Activated CD4-positive, alpha-beta T cell treated with anti-CD3 and anti-CD28 coated beads for 48 hours (primary cell): ENCODE data around the gene GALR1.
"Not testable (repeated sequence)": the region's sequence is repeated elsewhere in the genome, so short reads cannot be mapped to it uniquely, and the experiment has no call there.

Experiments
- DNase-seq: peaks from one replicate; pipeline ENCODE4 v3.0.0-alpha.2; 2020

The GALR1 gene

DNA sequence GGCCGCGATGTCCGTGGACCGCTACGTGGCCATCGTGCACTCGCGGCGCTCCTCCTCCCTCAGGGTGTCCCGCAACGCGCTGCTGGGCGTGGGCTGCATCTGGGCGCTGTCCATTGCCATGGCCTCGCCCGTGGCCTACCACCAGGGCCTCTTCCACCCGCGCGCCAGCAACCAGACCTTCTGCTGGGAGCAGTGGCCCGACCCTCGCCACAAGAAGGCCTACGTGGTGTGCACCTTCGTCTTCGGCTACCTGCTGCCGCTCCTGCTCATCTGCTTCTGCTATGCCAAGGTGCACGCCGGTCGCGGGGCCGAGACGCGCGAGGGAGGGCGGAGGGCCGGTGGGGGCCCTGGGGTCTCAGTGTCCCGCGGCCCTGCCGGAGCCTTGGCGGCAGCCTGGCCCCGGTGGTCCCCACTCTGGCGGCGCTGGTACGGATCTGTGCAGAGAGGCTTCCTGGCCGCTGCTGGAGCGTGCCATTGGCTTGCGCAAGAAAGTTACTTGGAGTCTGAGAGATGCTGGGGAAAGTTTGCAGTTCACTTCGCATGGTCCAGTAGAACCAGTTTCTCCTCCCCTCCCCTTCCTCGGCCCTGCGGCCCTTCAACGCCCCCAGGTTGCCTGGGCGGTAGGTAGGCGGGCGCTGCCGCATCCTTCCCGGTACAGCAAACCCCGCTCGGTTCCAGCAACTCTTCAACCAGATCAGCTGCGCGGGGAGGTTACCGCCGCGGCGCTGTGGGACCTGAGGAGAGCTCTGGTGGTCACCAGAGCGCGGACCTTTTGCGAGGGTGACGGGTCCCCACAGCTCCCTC is 1.5 kb downstream of the GALR1 start:
- peak; percentile 5 for DNase-seq

DNA sequence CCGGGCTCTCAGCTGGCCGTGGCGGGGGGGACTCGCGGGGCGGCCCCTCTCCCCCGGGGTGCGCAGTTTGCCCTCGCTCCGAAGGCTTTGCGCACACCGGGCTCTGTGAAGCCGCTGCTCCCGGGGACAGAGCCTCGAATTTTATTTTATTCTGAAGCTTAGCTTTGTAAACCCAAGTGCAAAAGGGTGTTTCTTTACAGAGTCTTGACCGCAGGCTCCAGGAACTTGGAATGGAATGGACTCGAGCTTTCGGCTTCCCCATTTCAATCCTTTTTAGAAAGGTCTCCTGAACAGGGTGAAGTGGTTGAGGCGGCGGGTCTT is 2.0 kb downstream of the GALR1 start:
- no peak for DNase-seq

DNA sequence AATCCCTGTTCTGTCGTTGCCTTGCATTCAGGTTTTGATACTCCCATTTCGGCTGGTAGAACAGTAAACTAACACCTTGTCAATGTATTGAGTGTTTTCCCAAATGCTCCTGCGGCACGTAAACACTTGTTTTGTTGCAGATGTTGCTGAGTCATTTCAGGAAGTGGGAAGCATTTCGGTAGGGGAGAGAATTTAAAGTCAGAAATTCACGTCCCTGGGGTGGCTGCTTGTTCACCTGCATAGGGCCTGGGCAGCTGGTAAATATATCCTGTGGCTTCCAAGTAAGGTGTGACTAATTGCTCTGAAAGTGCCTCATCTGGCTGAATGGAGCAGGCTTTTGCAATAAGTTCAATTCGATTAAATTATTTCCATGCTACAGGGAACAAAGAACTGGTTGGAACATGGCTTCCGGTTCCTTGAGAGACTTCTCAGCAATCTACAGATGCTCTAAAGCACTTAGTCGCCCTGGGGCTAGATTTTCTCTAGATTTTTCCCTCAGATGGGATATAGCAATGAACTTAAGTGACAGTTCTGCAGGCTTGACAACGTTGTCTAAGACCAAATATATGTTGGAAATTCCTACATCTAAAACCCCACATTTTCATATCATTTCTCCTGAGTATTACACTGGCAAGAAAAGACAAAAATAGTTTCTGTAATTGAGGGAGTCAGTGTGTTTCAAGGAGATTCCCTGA is 5.2 kb downstream of the GALR1 start:
- no peak for DNase-seq

DNA sequence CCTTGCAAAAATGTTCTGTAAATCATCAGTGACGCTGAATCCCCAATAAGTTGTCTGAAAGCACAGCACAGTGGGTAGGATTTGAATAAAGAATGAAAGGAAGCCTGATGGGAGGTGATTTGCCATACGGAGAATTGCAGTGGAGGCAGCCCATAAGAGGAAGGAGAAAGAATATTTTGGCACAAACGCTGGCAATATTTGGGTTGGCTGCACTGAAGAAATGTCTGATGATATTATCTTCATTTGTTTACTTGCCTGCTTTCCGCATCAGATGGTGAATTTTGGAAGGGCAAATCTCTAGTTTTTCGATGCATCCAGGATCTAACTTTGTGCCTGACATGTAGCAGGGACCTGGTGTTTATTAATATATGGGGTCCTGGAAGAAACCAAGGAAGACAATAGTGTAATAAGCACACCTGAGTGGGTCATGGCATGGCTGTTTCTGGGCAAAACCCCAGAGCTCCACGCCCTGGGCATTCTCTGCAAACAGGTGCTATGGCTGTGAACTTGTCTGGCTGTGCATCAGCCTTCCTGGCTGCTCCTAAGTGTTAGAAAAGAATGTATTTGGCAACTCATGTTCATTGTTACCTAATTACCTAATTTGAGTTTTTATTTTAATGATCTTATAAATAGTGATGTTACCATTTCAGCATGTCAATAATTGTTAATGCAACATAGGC is 5.9 kb downstream of the GALR1 start:
- DNase-seq = no peak

DNA sequence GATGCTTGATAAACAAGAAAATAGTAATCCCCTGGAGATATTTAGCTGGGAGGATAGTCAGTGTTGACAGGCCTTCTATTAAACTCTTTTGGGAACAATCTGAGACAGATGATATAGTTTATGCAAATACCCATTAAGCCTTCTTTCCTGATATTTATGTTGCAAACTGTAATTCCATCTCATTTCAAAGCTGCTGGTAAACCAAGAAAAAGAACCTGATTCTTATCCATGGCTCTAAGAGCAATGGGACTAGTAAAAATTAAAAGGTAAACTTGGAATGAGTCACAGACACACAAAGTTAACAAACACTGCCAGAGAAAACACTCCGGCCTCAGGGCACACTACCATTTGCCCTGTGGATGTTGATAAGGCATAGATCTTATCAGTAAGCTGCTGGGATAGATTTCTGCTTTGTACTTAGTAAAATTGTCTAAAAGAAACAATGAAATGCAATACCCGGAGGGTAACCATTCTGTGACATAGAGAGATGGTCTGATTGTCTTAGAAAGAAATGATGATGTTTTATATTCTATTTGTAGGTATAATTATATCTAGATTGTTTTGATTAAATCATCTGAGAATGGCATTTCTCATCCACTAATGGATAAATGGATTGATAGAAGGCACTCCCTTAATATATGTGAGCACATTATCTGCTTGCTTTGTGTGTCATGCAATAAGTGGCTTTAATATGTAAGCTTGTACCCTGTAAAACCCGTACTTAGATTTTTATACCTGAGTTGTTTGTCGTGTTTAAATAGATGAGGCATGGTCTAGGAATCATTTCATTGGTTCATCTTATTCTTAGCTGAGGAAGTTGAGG is 13.2 kb downstream of the GALR1 start:
- no peak for DNase-seq

DNA sequence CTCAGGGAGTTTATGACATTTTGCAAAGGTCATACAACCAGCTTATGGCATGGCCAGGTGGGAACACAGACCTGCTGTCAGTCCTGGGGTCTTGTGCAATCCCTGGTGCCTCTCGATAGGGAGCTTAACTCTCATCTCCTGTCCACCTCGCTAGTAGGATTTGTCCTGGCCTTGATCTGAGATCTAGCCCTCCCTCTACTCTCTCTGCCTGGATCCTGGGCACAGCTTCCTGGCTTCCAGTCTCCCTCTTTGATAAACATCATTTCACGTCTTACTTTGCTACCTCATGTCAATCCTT is 13.8 kb downstream of the GALR1 start:
- DNase-seq = no peak

DNA sequence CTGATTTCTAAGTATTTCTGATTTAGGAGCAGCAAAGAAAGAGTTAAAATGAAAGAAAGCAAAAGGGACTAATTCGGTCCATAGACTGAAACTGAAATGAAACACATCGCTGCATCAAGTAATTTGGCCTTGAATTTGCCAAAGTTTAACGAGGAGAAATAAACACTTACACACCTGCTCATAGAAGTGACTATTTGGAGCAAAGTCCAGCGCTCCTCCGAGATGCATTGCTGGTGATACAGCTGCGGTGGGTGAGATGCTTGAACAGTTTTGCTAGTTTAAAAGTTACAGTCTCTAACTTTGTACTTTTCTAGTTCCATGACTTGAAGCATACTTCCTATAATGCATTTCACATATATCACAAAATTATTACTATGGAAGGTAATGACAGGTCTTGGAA is 18.3 kb downstream of the GALR1 start:
- no peak for DNase-seq

DNA sequence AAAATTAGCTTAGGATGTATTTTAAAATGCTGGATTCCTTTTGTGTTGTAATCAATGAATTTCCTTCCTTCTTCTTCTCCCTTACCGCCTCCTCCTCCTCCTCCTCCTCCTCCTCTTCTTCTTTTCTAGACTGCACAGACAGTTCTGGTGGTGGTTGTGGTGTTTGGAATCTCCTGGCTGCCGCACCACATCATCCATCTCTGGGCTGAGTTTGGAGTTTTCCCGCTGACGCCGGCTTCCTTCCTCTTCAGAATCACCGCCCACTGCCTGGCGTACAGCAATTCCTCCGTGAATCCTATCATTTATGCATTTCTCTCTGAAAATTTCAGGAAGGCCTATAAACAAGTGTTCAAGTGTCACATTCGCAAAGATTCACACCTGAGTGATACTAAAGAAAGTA is 18.8 kb downstream of the GALR1 start:
- no peak for DNase-seq

DNA sequence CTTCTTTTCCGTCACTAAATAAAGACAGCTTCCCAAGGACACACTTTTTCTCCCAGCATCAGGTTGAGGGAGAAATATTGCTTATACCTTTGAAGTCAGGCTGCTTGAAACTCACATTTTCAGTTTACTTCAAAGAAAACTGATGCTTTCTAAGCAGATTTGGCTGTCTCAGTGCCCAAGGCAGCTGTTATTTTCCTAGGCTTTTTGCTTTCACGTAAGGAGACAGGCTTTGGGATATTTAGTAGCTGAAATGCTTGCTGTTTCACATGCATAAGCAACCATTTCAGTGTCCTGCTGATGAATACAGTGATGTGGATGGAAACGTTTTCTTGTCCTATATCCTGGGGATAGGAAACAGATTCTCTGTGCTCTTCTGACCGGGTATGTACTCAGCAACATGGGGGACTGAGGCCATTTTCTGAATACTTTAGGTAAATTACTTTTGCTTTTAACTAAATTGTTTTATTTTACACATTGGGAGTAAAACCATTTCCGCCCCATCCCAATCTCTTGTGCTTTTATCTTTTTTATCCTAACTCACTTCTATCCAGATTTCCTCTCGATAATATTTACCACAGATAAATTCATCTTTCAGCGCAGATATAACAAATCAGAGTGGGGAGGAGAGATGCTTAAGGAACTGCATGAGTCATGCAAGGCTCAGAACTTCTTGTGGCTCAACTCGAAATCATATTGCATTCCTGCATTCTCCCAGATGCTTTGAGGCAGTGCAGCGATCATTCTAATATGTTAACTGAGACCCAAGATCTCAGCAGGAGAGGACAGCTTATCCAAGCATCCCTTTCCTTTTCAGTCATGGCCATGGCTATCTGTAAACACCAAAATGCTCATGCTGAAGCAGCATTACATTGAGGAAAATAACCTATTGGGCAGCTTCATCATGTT is 22.2 kb downstream of the GALR1 start:
- no peak for DNase-seq

DNA sequence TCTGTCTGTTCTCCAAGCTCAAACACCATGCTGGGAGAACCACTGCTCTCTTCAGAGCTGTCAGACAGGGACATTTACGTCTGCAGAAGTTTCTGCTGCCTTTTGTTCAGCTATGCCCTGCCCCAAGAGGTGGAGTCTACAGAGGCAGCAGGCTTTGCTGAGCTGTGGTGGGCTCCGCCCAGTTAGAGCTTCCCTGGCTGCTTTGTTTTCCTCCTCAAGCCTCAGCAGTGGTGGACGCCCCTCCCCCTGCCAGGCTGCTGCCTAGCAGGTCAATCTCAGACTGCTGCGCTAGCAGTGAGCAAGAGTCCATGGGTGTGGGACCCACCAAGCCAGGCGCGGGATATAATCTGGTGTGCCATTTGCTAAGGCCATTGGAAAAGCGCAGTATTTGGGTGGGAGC is 41.2 kb downstream of the GALR1 start:
- DNase-seq = not testable (repeated sequence)

DNA sequence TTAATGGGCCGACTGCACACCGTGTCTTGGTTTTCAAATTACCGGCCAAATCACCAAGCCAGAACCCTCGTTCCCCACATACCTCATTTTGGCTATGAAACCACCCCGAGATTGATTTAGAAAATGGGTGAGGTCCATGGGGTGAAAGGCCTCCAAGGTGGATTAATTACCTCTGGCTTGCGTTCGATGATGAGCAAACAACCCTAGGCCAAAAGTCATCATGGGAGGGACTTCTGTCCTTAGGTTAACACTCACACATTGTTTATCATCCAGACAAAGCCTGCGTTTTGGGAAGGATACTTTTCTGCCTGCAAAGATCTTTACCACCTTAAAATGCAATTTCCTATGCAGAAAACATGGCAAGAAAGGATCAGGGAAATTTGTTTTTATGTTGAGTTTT is 48.5 kb downstream of the GALR1 start:
- no peak for DNase-seq

DNA sequence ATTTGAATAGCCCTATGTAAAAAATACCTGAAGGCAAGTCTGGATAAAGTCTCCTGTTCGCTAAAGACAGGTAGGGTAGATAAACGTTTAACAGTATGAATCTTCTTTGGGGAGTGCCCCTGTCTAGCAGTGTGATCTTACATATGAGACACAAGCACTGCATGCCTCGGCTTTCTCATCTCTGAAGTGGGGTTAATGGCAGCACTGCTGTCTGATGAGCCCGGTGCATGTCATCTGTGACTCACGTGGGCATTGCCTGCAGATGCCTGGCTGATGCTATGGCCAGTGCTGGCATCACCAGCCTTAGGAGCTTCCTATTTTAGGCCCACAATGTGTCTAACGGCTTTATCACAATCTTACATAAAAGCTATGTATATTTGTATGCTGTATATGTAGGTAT is 50.1 kb downstream of the GALR1 start:
- no peak for DNase-seq

DNA sequence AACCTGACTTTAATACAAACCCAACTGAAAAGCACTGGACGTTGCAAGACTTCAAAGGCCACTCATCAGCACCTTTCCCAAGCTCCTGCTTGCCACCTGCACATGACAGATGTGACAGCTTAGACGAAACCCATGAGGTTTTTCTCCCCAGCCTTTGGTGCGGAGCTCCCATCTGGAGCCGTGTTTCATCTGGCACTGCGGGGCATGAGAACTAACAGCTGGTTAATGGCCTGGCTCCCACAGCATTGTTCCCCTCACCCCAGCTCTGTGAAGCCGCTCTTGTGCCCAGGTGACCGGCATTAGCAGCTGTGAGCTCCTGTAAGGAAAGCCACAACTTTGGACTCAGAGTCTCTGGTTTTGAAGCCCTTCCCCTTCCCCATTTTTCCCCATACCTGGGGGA is 50.9 kb downstream of the GALR1 start:
- DNase-seq = no peak

DNA sequence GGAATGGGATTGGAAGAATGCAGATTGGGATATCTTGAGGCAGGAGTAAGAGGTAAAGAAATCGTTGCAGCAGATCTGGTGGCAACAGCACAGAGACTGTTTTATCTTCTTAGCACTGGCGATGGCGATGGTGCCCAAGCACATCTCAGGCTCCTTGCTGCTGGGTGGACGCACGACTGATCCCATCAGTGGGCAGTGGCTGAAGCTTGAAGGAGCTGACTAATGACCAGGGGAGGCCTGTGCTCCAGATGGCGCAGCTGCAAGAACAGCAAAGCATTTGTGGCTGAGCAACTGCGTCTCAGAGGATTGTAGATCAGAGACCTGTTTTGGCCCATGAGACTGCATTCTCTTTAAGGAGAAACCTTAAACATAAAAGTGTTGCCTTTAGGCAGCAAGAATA is 54.6 kb downstream of the GALR1 start:
- no peak for DNase-seq

DNA sequence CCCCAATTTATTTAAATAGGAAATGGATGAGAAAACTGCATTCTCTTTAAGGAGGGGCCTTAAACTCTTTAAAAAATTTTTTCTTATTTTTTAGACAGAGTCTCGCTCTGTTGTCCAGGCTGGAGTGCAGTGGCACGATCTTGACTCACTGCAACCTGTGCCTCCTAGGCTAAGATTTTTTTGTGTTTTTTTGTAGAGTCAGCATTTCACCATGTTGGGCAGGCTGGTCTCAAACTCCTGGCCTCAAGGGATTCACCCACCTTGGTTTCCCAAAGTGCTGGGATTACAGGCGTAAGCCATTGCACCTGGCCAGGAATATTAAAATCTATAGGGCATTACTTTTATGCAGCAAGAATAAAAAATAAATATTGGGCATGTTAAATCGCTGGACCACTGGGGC is 56.0 kb downstream of the GALR1 start:
- no peak for DNase-seq

DNA sequence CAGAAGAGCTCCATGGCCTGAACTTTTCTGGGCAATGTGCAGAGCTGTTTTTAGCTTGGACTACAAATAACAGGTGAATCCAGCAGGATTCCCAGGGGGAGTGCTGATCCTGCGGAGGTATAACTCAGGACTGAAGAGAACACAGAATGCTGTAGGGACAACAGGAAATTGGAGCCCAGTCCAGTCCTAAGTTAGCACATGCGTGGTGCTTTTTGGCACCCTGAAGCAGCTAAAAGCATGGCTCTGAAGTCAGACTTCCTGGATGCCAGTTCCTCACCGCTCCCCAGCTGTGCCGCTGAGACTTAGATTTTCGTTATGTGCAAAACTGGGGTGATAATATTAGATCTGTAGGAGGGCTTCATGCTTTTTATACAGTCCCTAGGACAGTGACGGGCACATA is 58.6 kb downstream of the GALR1 start:
- DNase-seq = no peak

DNA sequence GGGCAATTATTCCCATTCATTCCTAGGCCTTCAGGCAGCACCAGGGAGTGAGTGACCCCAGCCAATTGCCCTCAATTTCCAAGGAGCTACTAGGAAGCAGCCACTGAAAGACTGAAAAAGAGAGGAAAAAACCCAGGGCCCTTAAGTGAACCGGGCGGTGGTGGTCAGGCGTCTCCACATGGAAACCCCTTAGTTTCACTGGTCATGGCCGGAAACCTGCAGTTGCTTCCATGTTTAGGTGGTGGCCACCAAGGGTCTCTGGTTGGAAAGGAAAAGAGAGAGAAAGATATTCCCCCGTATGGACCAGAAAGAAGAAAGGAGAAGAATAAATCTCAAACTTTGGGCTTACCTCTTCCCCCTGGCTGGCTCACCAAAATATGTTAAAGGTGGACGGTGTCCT is 64.9 kb downstream of the GALR1 start:
- DNase-seq = no peak

DNA sequence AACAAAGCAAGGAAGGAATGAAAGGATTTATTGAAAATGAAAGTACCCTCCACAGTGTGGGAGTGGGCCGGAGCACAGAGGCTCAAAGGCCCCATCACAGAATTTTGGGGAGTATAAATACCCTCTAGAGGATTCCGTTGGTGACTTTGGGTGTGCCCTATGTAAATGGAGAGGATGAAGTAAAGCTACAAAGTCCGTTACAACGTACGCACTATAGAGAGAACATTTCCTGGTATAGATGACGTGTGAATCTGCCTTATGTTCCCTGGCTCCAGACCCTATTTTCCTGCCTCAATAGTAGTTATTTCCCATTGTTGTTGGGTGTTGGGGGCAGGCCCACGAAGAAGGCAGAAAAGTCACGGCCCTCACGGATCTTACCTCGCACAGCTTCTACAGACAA is 65.3 kb downstream of the GALR1 start:
- no peak for DNase-seq

DNA sequence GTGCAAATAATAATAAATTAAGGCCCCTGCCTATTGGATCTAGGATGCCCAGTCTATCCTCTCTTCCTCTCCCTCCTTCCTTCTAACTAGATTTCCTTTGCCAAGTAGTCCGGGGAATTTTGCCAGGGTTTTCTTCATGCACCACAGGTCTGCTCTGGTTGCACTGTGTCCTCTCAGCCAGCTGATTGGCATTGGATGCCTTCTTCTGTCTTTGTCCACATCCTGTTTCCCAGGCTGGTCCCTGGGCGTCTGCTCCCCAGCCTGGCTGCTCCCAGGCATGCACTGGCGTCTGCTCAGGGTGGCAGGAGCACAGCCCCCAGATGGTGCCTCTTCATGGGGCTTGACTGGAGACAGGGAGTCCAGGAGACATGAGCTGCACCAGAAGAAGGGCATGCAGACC is 66.4 kb downstream of the GALR1 start:
- DNase-seq = no peak

DNA sequence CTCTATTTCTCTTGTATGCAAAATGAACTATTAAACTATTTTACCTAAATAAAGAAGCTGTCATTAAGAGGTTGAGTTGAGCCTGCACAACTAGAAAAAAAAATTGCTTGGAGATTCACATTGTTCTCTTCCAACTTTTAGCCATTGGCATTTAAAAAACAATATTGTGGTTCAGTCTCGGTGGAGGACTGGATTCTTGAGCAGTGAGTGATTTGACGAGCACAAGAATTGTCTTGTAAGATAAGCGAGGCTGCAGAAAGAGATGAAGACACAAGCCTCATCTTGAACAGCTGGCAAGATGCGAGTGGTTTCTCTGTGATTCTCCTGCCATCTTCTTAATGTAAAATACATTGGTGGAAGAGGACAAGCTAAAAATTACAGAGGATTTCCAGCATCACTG is 67.0 kb downstream of the GALR1 start:
- no peak for DNase-seq

DNA sequence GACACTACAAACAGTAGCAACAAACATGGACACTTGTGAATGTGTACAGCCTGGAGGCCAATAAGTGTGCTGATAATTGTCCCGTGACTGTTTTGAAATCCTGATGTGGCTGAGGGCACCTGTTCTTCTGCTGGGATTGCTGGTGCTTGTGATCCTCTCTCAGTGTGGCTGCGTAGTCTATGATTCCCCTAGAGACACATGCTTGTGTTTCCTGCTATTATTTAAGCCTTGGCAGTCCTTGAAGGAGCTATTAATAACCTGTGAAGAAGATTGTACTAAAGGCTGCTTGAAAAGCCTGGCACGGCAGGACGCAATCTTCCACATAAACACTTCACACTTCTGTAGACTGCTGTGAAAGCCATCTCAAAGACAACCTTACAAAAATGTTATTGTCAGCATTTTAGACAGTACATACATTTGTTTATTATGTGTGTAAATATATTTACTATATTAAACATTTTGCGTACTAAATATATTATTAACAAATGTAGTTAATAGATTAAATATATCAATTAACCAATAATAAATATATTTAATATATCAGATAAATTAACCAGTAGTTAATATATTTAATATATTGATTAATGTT is 71.4 kb downstream of the GALR1 start:
- no peak for DNase-seq
